ENCODE results near the gene DLGAP1. TPM values are rescaled to one million over a fixed set of nuclear protein-coding genes. Genes with fewer than 3 reads are reported as not detected.
"Not testable (repeated sequence)": the region's sequence is repeated elsewhere in the genome, so short reads cannot be mapped to it uniquely, and the experiment has no call there.

DLGAP1 gene
- total and polyA plus RNA-seq, 4 donors = 0.75 to 6.6 (median 3.6) TPM

DNA sequence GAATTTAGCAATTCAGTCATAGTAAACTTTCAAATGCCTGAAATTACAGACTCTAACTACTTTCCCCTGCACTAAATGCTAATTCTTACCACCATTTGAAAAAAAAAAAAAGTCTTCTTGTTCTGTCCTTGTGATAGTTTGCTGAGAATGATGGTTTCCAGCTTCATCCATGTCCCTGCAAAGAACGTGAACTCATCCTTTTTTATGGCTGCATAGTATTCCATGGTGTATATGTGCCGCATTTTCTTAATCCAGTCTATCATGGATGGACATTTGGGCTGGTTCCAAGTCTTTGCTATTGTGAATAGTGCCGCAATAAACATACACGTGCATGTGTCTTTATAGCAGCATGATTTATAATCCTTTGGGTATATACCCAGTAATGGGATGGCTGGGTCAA is 420.3 kb downstream of the DLGAP1 start:
- ATAC-seq (ENCODE audit: low FRiP score); H3K27me3 ChIP-seq (ENCODE audit: control insufficient read depth in 1 of 2, insufficient read depth in 2 of 2, low read length in 1 of 2); intact Hi-C loops (cut with DNase I); H3K9me3 ChIP-seq (ENCODE audit: control insufficient read depth, low read length); H3K4me1 ChIP-seq (ENCODE audit: control insufficient read depth in 1 of 2, insufficient read depth in 2 of 2, low read length in 2 of 2); H3K27ac ChIP-seq (ENCODE audit: low read depth in 1 of 2, low read length in 2 of 2); H3K36me3 ChIP-seq (ENCODE audit: control insufficient read depth in 1 of 2, insufficient read depth in 2 of 2, low read length in 1 of 2); DNase-seq; H3K4me3 ChIP-seq (ENCODE audit: low read length in 2 of 2): not testable (repeated sequence)
- WGBS, 2 donors = 95% methylated on average over 4 of the region's 4 CpGs

GRCh38 chr18:4026542-4026941 is 428.6 kb downstream of the DLGAP1 start:
- Histone ChIP-seq H3K27ac (ENCODE audit: low read depth in 1 of 2, low read length in 2 of 2) (no peak overlapping the region), H3K4me1 (ENCODE audit: control insufficient read depth in 1 of 2, insufficient read depth in 2 of 2, low read length in 2 of 2) (no peaks in the 10 kb centered on the region), H3K36me3 (ENCODE audit: control insufficient read depth in 1 of 2, insufficient read depth in 2 of 2, low read length in 1 of 2) (no peaks in the 10 kb centered on the region), H3K9me3 (ENCODE audit: control insufficient read depth, low read length) (no peaks in the 10 kb centered on the region), H3K27me3 (ENCODE audit: control insufficient read depth in 1 of 2, insufficient read depth in 2 of 2, low read length in 1 of 2) (no peaks in the 10 kb centered on the region), H3K4me3 (ENCODE audit: low read length in 2 of 2) (no peak overlapping the region)
- WGBS, 2 donors = 94% methylated on average over 1 of the region's 1 CpG
- intact Hi-C loops (cut with DNase I) = no loop called here
- ATAC-seq (ENCODE audit: low FRiP score) (no peak), DNase-seq (no peak)

- ATAC-seq (ENCODE audit: low FRiP score) = no peak
- intact Hi-C loops (cut with DNase I) = no loop called here
Observed at GRCh38 chr18:4024702-4025101, 430.4 kb downstream of the DLGAP1 start.

DNA sequence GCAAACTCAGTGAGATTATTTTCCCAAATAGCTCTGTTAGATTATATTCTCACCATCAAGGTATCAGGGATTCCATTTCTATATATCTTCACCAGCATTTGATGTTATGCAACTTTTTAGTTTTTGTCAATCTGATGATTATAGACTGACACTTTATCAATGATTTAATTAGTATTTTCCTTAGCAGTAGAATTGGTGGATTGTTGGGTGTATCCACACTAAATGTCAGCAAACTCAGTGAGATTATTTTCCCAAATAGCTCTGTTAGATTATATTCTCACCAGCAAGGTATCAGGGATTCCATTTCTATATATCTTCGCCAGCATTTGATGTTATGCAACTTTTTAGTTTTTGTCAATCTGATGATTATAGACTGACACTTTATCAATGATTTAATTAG is 432.4 kb downstream of the DLGAP1 start:
- WGBS, 2 donors = 80 to 92% methylated on average over 1 of the region's 1 CpG
- intact Hi-C loops (cut with DNase I); ATAC-seq (ENCODE audit: low FRiP score); H3K4me1 ChIP-seq (ENCODE audit: control insufficient read depth in 1 of 2, insufficient read depth in 2 of 2, low read length in 2 of 2); DNase-seq; H3K4me3 ChIP-seq (ENCODE audit: low read length in 2 of 2); H3K27ac ChIP-seq (ENCODE audit: low read depth in 1 of 2, low read length in 2 of 2); H3K36me3 ChIP-seq (ENCODE audit: control insufficient read depth in 1 of 2, insufficient read depth in 2 of 2, low read length in 1 of 2); H3K27me3 ChIP-seq (ENCODE audit: control insufficient read depth in 1 of 2, insufficient read depth in 2 of 2, low read length in 1 of 2); H3K9me3 ChIP-seq (ENCODE audit: control insufficient read depth, low read length): not testable (repeated sequence)

More at GRCh38 chr18:4024702-4025101, 430.4 kb downstream of the DLGAP1 start:
- Histone ChIP-seq H3K4me1 (ENCODE audit: control insufficient read depth in 1 of 2, insufficient read depth in 2 of 2, low read length in 2 of 2) (no peaks in the 10 kb centered on the region), H3K27me3 (ENCODE audit: control insufficient read depth in 1 of 2, insufficient read depth in 2 of 2, low read length in 1 of 2) (no peaks in the 10 kb centered on the region), H3K27ac (ENCODE audit: low read depth in 1 of 2, low read length in 2 of 2) (no peak overlapping the region), H3K36me3 (ENCODE audit: control insufficient read depth in 1 of 2, insufficient read depth in 2 of 2, low read length in 1 of 2) (no peaks in the 10 kb centered on the region), H3K9me3 (ENCODE audit: control insufficient read depth, low read length) (no peaks in the 10 kb centered on the region), H3K4me3 (ENCODE audit: low read length in 2 of 2) (no peak overlapping the region)
- DNase-seq = no peak
- WGBS, 2 donors = 89 to 96% methylated on average over 2 of the region's 2 CpGs

GRCh38 chr18:4020026-4020425 is 435.1 kb downstream of the DLGAP1 start:
- Histone ChIP-seq H3K9me3 (ENCODE audit: control insufficient read depth, low read length) (no peaks in the 10 kb centered on the region), H3K36me3 (ENCODE audit: control insufficient read depth in 1 of 2, insufficient read depth in 2 of 2, low read length in 1 of 2) (no peaks in the 10 kb centered on the region), H3K4me3 (ENCODE audit: low read length in 2 of 2) (no peak overlapping the region), H3K27ac (ENCODE audit: low read depth in 1 of 2, low read length in 2 of 2) (no peak overlapping the region), H3K27me3 (ENCODE audit: control insufficient read depth in 1 of 2, insufficient read depth in 2 of 2, low read length in 1 of 2) (no peaks in the 10 kb centered on the region), H3K4me1 (ENCODE audit: control insufficient read depth in 1 of 2, insufficient read depth in 2 of 2, low read length in 2 of 2) (no peaks in the 10 kb centered on the region)
- WGBS, 2 donors = 82 to 86% methylated on average over 5 of the region's 5 CpGs
- DNase-seq = no peak
- no peak for ATAC-seq (ENCODE audit: low FRiP score)
- intact Hi-C loops (cut with DNase I) = no loop called here

- H3K4me1 ChIP-seq (ENCODE audit: control insufficient read depth in 1 of 2, insufficient read depth in 2 of 2, low read length in 2 of 2) = no peaks in the 10 kb centered on the region
- no peaks in the 10 kb centered on the region for H3K9me3 ChIP-seq (ENCODE audit: control insufficient read depth, low read length)
- no peak for ATAC-seq (ENCODE audit: low FRiP score)
- 84 to 88% methylated on average over 3 of the region's 3 CpGs for WGBS, 2 donors
- H3K27me3 ChIP-seq (ENCODE audit: control insufficient read depth in 1 of 2, insufficient read depth in 2 of 2, low read length in 1 of 2) = no peaks in the 10 kb centered on the region
- no peak overlapping the region for H3K27ac ChIP-seq (ENCODE audit: low read depth in 1 of 2, low read length in 2 of 2)
- no peak overlapping the region for H3K4me3 ChIP-seq (ENCODE audit: low read length in 2 of 2)
- intact Hi-C loops (cut with DNase I) = no loop called here
- H3K36me3 ChIP-seq (ENCODE audit: control insufficient read depth in 1 of 2, insufficient read depth in 2 of 2, low read length in 1 of 2) = no peaks in the 10 kb centered on the region
- DNase-seq = no peak
Observed at GRCh38 chr18:4017480-4017879, 437.6 kb downstream of the DLGAP1 start.

DNA sequence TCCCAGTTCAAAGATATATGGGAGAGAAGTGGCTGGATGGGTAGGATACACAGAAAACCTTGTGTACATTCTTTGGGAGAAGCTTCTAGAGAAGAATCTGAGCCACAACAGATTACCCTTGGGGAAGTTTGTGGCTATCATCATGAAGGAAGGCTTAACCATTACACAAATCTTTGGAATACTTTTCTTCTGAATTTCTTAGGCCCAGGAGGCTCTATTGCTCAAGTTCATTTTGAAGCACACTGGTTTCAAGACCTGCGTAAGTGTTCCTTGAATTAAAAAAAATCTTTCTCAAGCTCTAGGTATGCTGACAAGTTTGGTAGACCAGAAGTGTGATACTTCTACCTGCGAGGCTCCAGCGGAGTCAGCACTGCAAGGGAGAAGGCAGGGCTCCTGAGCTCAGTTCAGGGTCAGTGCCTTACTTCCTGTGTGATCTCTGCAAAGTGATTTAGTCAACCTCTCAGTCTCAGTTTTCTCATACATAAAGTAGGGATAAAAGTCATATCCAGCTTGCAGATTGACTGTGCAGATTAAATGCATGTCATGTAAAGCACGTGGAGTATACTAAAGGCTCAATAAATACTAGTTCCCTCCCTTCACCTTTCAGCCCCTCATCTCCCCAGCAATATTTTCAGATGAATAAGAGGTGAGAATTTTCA is 438.6 kb downstream of the DLGAP1 start:
- no peaks in the 10 kb centered on the region for H3K36me3 ChIP-seq (ENCODE audit: control insufficient read depth in 1 of 2, insufficient read depth in 2 of 2, low read length in 1 of 2)
- no peak for ATAC-seq (ENCODE audit: low FRiP score)
- no peaks in the 10 kb centered on the region for H3K4me1 ChIP-seq (ENCODE audit: control insufficient read depth in 1 of 2, insufficient read depth in 2 of 2, low read length in 2 of 2)
- no peaks in the 10 kb centered on the region for H3K9me3 ChIP-seq (ENCODE audit: control insufficient read depth, low read length)
- WGBS, 2 donors = 94 to 97% methylated on average over 4 of the region's 4 CpGs
- no peak for DNase-seq
- no peak overlapping the region for H3K4me3 ChIP-seq (ENCODE audit: low read length in 2 of 2)
- intact Hi-C loops (cut with DNase I) = no loop called here
- no peaks in the 10 kb centered on the region for H3K27me3 ChIP-seq (ENCODE audit: control insufficient read depth in 1 of 2, insufficient read depth in 2 of 2, low read length in 1 of 2)
- H3K27ac ChIP-seq (ENCODE audit: low read depth in 1 of 2, low read length in 2 of 2) = no peak overlapping the region

GRCh38 chr18:4007846-4008245 is 447.3 kb downstream of the DLGAP1 start:
- H3K4me1 ChIP-seq (ENCODE audit: control insufficient read depth in 1 of 2, insufficient read depth in 2 of 2, low read length in 2 of 2) = peaks cover 0 to 3% of the 10 kb centered on the region in 2 donors
- no peaks in the 10 kb centered on the region for H3K36me3 ChIP-seq (ENCODE audit: control insufficient read depth in 1 of 2, insufficient read depth in 2 of 2, low read length in 1 of 2)
- no peaks in the 10 kb centered on the region for H3K9me3 ChIP-seq (ENCODE audit: control insufficient read depth, low read length)
- DNase-seq (no peak), ATAC-seq (ENCODE audit: low FRiP score) (no peak)
- H3K27me3 ChIP-seq (ENCODE audit: control insufficient read depth in 1 of 2, insufficient read depth in 2 of 2, low read length in 1 of 2) = no peaks in the 10 kb centered on the region
- intact Hi-C loops (cut with DNase I) = loop anchor here (5.0 to 10.0 kb wide), 3 partner anchors 59 to 723 kb away; no protein-coding TSS in a partner anchor
- no peak overlapping the region for H3K27ac ChIP-seq (ENCODE audit: low read depth in 1 of 2, low read length in 2 of 2)
- H3K4me3 ChIP-seq (ENCODE audit: low read length in 2 of 2) = no peak overlapping the region

DNA sequence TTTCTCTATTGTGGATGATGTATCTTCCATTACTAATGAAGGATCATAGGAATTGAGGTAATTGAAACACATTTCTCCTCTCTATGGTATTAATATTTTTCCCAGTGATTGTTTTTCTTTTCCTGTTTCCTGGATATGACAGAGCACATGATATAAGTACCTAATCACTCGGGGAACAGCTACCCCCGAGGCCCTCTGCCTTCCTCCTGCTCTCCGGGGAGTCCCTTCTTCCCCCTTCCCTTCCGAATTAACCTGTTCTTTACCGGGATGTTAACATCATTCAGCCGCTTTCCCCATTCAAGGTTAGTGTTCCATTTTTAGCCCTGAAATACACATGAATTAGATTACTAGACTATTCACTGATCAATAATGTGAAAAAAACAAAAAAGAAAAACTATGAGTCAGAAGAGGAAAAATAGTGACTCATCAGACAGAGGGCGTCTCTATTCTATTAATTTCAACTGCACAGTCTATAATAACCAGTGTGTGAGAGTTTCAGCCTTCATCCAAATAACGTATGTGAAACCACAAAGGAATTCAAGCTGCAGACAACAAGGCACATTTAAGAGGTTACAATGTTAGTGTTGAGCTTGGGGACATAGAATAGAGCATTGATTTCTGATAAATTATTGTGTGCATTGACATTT is 450.8 kb downstream of the DLGAP1 start:
- WGBS, 2 donors = 56 to 62% methylated on average over 8 of the region's 8 CpGs
- intact Hi-C loops (cut with DNase I) = loop anchor here in 1 of 2 donors (10.0 kb wide), 2 partner anchors 300 to 720 kb away; no protein-coding TSS in a partner anchor

More for the DNA sequence above, 450.8 kb downstream of the DLGAP1 start:
- no peaks in the 10 kb centered on the region for H3K36me3 ChIP-seq (ENCODE audit: control insufficient read depth in 1 of 2, insufficient read depth in 2 of 2, low read length in 1 of 2)
- no peaks in the 10 kb centered on the region for H3K9me3 ChIP-seq (ENCODE audit: control insufficient read depth, low read length)
- no peak for DNase-seq
- no peaks in the 10 kb centered on the region for H3K27me3 ChIP-seq (ENCODE audit: control insufficient read depth in 1 of 2, insufficient read depth in 2 of 2, low read length in 1 of 2)
- peaks cover 0 to 3% of the 10 kb centered on the region in 2 donors for H3K4me1 ChIP-seq (ENCODE audit: control insufficient read depth in 1 of 2, insufficient read depth in 2 of 2, low read length in 2 of 2)
- H3K27ac ChIP-seq (ENCODE audit: low read depth in 1 of 2, low read length in 2 of 2) = no peak overlapping the region
- no peak for ATAC-seq (ENCODE audit: low FRiP score)
- H3K4me3 ChIP-seq (ENCODE audit: low read length in 2 of 2) = no peak overlapping the region

Measured in aorta (tissue), 5 donors.